A375 (cell line): ENCODE measurements around the gene METTL9. TPM values are rescaled to one million over a fixed set of nuclear protein-coding genes. Genes with fewer than 3 reads are reported as not detected.

Experiments
- small RNA-seq: library from RNA; depleted of rRNA; stranded (forward); fragments of <200 nt; gene quantifications from one replicate; pipeline ENCODE3, GENCODE V24; 2014
- total RNA-seq: library from RNA; depleted of rRNA; stranded (reverse); fragments of >200 nt; shearing (Covaris generic); gene quantifications from 2 replicates; pipeline ENCODE4 v1.2.3, GENCODE V29; 2014; rRNA removed

Gene METTL9
- total RNA-seq, result 96.0 and 104 TPM in 2 replicates

GRCh38 chr16:21599122-21600030 is at the start of gene METTL9:
Gene METTL9, plus strand, starts transcription at chr16:21599577. Its CDS starts 157 bp downstream, at chr16:21599734.

GRCh38 chr16:21652453-21652852 is 53.1 kb downstream of the METTL9 start, which contains the start of gene IGSF6:
Gene IGSF6, minus strand, starts transcription at chr16:21652608. Its CDS starts 10 bp downstream, at chr16:21652598.

DNA sequence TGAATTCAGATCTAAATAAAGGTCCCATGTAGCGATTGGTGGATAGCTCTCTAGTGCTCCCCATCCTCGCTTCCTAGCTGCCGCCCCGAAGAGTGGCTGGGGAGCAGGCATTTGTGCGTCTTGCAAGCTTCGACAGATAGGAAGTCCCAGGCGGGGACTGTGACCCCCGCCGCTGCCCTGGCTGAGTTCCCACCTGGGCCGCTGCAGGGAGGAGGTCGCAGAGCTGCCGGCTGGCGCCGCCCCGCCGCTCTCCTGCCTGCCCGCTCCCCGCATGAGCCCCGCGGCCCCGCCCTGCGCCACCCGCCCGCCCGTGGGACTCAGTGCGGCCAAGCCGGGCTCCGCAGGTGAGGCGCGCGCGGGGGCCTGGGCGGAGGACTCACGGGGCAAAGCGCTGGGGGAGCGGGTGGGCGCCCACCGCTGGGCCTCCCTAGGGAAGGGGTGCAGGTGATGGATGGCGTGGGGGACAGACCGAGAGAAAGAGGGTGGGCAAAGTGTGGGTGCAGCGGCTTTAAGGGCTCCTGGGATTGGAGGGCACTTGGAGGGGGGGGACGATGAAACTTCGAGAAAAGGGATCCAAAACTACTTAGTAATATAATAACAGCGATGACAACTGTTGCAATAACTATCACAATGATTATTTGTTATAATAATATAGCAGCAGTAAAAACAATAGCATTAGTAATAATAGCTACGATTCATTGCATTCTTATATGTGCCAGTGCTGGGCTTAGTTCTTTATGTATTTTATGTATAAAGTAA is 64.7 kb downstream of the METTL9 start, which contains the start of gene OTOA:
OTOA (plus strand) TSS at position 80 of the 759 bp plus-strand sequence. CDS start 14,547 bp downstream, outside the sequence.

Small RNA genes lying within 50 kb of the gene (small RNA-seq; reads per million reads assigned to genes)
- gene RF00478 (not detected), gene RNU6-1005P (not detected), gene RNU6-196P (not detected)

Other genes starting within 250 kb of the METTL9 start
- 0.03 TPM in 1 of 2 replicates, not detected in the other for gene IGSF6, start 53.0 kb downstream of the METTL9 start, total RNA-seq
- not detected in 2 replicates for gene OTOA, start 64.4 kb downstream of the METTL9 start, total RNA-seq